ENCODE data around the gene AGAP5. TPM values are rescaled to one million over a fixed set of nuclear protein-coding genes. Genes with fewer than 3 reads are reported as not detected.
A peak's percentile ranks its signal among the peaks of the same experiment; 100 is the strongest.
"Not testable (repeated sequence)": the region's sequence is repeated elsewhere in the genome, so short reads cannot be mapped to it uniquely, and the experiment has no call there.

The AGAP5 gene
- total and polyA plus RNA-seq, 11 donors, result 1.2 to 6.2 (median 3.3) TPM

GRCh38 chr10:73717556-73717955 lies 19.6 kb upstream of the AGAP5 start:
- Histone ChIP-seq H3K36me3 (peaks cover 0 to 81% (median 69%) of the 10 kb centered on the region in 9 donors), H3K4me1 (peaks cover 0 to 35% (median 3%) of the 10 kb centered on the region in 12 donors), H3K27ac (peak overlapping the region in 9 of 12 donors; percentile 1 to 82 (median 33)), H3K9me3 (no peaks in the 10 kb centered on the region), H3K27me3 (no peaks in the 10 kb centered on the region), H3K4me3 (no peak overlapping the region)
- intact Hi-C loops (cut with DNase I), result loop anchor here in 2 of 10 donors (2.0 to 5.0 kb wide), 2 partner anchors 65 kb away; no protein-coding TSS in a partner anchor
- ATAC-seq (peak in 3 of 4 donors; percentile 34 to 45 (median 36)), DNase-seq (no peak)
- no peak for TF ChIP-seq CTCF (IDR thresholded peaks at IDR 0.05)
- TF ChIP-seq POLR2A (IDR thresholded peaks at IDR 0.05), result no peak
- 64 to 74% (median 72%) methylated on average over 5 of the region's 5 CpGs for WGBS, 4 donors

- H3K4me3 ChIP-seq, result no peak overlapping the region
- H3K4me1 ChIP-seq, result peaks cover 0 to 34% (median 3%) of the 10 kb centered on the region in 12 donors
- TF ChIP-seq POLR2A (IDR thresholded peaks at IDR 0.05) (no peak), CTCF (IDR thresholded peaks at IDR 0.05) (no peak)
- ATAC-seq, result peak; percentile 57 to 88 (median 80)
- peak overlapping the region in 11 of 12 donors; percentile 0 to 82 (median 50) for H3K27ac ChIP-seq
- intact Hi-C loops (cut with DNase I), result loop anchor here in 2 of 10 donors (2.0 to 5.0 kb wide), 2 partner anchors 63 to 64 kb away; no protein-coding TSS in a partner anchor
- no peak for DNase-seq
- no peaks in the 10 kb centered on the region for H3K27me3 ChIP-seq
- H3K36me3 ChIP-seq, result peaks cover 0 to 80% (median 67%) of the 10 kb centered on the region in 9 donors
- 45 to 61% (median 56%) methylated on average over 1 of the region's 1 CpG for WGBS, 4 donors
- no peaks in the 10 kb centered on the region for H3K9me3 ChIP-seq
Measured at GRCh38 chr10:73716251-73716650, 18.3 kb upstream of the AGAP5 start.

- H3K27ac ChIP-seq, result peak overlapping the region in 11 of 12 donors; percentile 0 to 82 (median 50)
- not testable (repeated sequence) for H3K4me3 ChIP-seq, H3K9me3 ChIP-seq, DNase-seq, H3K27me3 ChIP-seq
- peak in 1 of 4 donors; percentile 50 for ATAC-seq
- intact Hi-C loops (cut with DNase I), result loop anchor here in 2 of 10 donors (2.0 to 5.0 kb wide), 2 partner anchors 63 kb away; no protein-coding TSS in a partner anchor
- WGBS, 4 donors, result 88 to 91% (median 91%) methylated on average over 17 of the region's 17 CpGs
- H3K36me3 ChIP-seq, result peaks cover 0 to 77% (median 65%) of the 10 kb centered on the region in 9 donors
- H3K4me1 ChIP-seq, result peaks cover 0 to 28% (median 3%) of the 10 kb centered on the region in 12 donors
Measured at GRCh38 chr10:73715179-73716156, 17.6 kb upstream of the AGAP5 start.

- H3K9me3 ChIP-seq; H3K4me3 ChIP-seq; ATAC-seq; DNase-seq; intact Hi-C loops (cut with DNase I); H3K27ac ChIP-seq; H3K27me3 ChIP-seq: not testable (repeated sequence)
- 35 to 47% (median 40%) methylated on average over 3 of the region's 3 CpGs for WGBS, 4 donors
- Histone ChIP-seq H3K4me1 (peaks cover 0 to 28% (median 3%) of the 10 kb centered on the region in 12 donors), H3K36me3 (peaks cover 0 to 74% (median 61%) of the 10 kb centered on the region in 9 donors)
Measured at GRCh38 chr10:73714483-73714882, 16.6 kb upstream of the AGAP5 start.

- H3K27ac ChIP-seq; H3K27me3 ChIP-seq; DNase-seq; H3K4me3 ChIP-seq; H3K9me3 ChIP-seq; intact Hi-C loops (cut with DNase I): not testable (repeated sequence)
- peaks cover 0 to 28% (median 3%) of the 10 kb centered on the region in 12 donors for H3K4me1 ChIP-seq
- ATAC-seq, result peak; percentile 48 to 72 (median 58)
- 58 to 67% (median 63%) methylated on average over 2 to 3 of the region's 3 CpGs for WGBS, 4 donors
- H3K36me3 ChIP-seq, result peaks cover 0 to 69% (median 55%) of the 10 kb centered on the region in 9 donors
Measured at GRCh38 chr10:73713912-73714311, 16.0 kb upstream of the AGAP5 start.

GRCh38 chr10:73711683-73712082 lies 13.8 kb upstream of the AGAP5 start:
- DNase-seq; H3K27ac ChIP-seq; H3K4me3 ChIP-seq; H3K9me3 ChIP-seq; ATAC-seq; H3K27me3 ChIP-seq; intact Hi-C loops (cut with DNase I): not testable (repeated sequence)
- WGBS, 4 donors, result 93 to 96% (median 95%) methylated on average over 5 of the region's 5 CpGs
- H3K4me1 ChIP-seq, result peaks cover 0 to 17% (median 3%) of the 10 kb centered on the region in 12 donors
- peaks cover 0 to 47% (median 34%) of the 10 kb centered on the region in 9 donors for H3K36me3 ChIP-seq

GRCh38 chr10:73708122-73708521 lies 10.2 kb upstream of the AGAP5 start:
- H3K27me3 ChIP-seq; DNase-seq; H3K4me3 ChIP-seq; ATAC-seq; H3K9me3 ChIP-seq; H3K27ac ChIP-seq; H3K4me1 ChIP-seq; intact Hi-C loops (cut with DNase I): not testable (repeated sequence)
- peaks cover 0 to 44% (median 21%) of the 10 kb centered on the region in 9 donors for H3K36me3 ChIP-seq
- 94 to 100% (median 98%) methylated on average over 1 of the region's 1 CpG for WGBS, 4 donors

- H3K27ac ChIP-seq; H3K4me3 ChIP-seq; intact Hi-C loops (cut with DNase I); H3K27me3 ChIP-seq; DNase-seq; ATAC-seq; H3K9me3 ChIP-seq; H3K4me1 ChIP-seq: not testable (repeated sequence)
- H3K36me3 ChIP-seq, result peaks cover 0 to 48% (median 21%) of the 10 kb centered on the region in 9 donors
Measured at GRCh38 chr10:73707628-73708027, 9.7 kb upstream of the AGAP5 start.

Data from heart left ventricle (tissue), 16 donors.